GM23338 (cell line): ENCODE results near the gene R3HCC1L.

Experiments used
- CREB1 ChIP-seq: fragments of 250-450 bp; sonication (Bioruptor Pico); IDR thresholded peaks from 2 replicates; pipeline ENCODE4 v1.5.0; 2020; ENCODE audit warnings: low read depth, mild to moderate bottlenecking, moderate library complexity
- ETS1 ChIP-seq: IDR thresholded peaks from 2 replicates; pipeline ENCODE4 v1.6.1; 2016; ENCODE audit warnings: antibody characterized with exemption
- EZH2 ChIP-seq: fragments of 200-600 bp; sonication (generic); IDR thresholded peaks from one replicate; pipeline ENCODE4 v1.8.0; 2017; ENCODE audit warnings: antibody characterized with exemption, mild to moderate bottlenecking, low read depth; ENCODE audit not compliant: unreplicated experiment
- EZH2phosphoT487 ChIP-seq: fragments of 200-600 bp; sonication (generic); IDR thresholded peaks from one replicate; pipeline ENCODE4 v1.8.1; 2018; ENCODE audit warnings: antibody characterized with exemption; ENCODE audit not compliant: unreplicated experiment
- JUNB ChIP-seq: IDR thresholded peaks from one replicate; pipeline ENCODE4 v1.6.1; 2016; ENCODE audit warnings: antibody characterized with exemption; ENCODE audit not compliant: unreplicated experiment
- POLR2AphosphoS5 ChIP-seq: IDR thresholded peaks from 2 replicates; pipeline ENCODE4 v1.6.1; 2016; ENCODE audit warnings: antibody characterized with exemption, low read depth
- ZNF331 ChIP-seq: fragments of 250-450 bp; sonication (Bioruptor Pico); IDR thresholded peaks from 2 replicates; pipeline ENCODE4 v1.5.0; 2020; ENCODE audit warnings: low read depth, mild to moderate bottlenecking, moderate library complexity
- TF ChIP-seq, protein P1 (sequence below), 2 experiments: fragments of 200-600 bp in 1 of 2; sonication (generic) in 1 of 2; conservative IDR thresholded peaks; 2 replicates each; pipeline versions ENCODE4 v1.5.1 to v1.6.1; 2016 to 2017; ENCODE audit warnings: antibody characterized with exemption in 2 of 2, low read depth in 2 of 2, mild to moderate bottlenecking in 2 of 2, moderate library complexity in 1 of 2
- TF ChIP-seq, protein P2 (sequence below): IDR thresholded peaks from one replicate; pipeline ENCODE4 v1.6.1; 2018; ENCODE audit warnings: antibody characterized with exemption; ENCODE audit not compliant: unreplicated experiment

- TF ChIP-seq, protein P1, sequence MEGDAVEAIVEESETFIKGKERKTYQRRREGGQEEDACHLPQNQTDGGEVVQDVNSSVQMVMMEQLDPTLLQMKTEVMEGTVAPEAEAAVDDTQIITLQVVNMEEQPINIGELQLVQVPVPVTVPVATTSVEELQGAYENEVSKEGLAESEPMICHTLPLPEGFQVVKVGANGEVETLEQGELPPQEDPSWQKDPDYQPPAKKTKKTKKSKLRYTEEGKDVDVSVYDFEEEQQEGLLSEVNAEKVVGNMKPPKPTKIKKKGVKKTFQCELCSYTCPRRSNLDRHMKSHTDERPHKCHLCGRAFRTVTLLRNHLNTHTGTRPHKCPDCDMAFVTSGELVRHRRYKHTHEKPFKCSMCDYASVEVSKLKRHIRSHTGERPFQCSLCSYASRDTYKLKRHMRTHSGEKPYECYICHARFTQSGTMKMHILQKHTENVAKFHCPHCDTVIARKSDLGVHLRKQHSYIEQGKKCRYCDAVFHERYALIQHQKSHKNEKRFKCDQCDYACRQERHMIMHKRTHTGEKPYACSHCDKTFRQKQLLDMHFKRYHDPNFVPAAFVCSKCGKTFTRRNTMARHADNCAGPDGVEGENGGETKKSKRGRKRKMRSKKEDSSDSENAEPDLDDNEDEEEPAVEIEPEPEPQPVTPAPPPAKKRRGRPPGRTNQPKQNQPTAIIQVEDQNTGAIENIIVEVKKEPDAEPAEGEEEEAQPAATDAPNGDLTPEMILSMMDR (conservative IDR thresholded peaks at IDR 0.05; ENCODE audit: low read depth in 2 of 2): no peak
- no peak for TF ChIP-seq EZH2
- no peak for TF ChIP-seq CREB1 (CRISPR knock-in tag)
- TF ChIP-seq ETS1: no peak
- TF ChIP-seq, protein P2, sequence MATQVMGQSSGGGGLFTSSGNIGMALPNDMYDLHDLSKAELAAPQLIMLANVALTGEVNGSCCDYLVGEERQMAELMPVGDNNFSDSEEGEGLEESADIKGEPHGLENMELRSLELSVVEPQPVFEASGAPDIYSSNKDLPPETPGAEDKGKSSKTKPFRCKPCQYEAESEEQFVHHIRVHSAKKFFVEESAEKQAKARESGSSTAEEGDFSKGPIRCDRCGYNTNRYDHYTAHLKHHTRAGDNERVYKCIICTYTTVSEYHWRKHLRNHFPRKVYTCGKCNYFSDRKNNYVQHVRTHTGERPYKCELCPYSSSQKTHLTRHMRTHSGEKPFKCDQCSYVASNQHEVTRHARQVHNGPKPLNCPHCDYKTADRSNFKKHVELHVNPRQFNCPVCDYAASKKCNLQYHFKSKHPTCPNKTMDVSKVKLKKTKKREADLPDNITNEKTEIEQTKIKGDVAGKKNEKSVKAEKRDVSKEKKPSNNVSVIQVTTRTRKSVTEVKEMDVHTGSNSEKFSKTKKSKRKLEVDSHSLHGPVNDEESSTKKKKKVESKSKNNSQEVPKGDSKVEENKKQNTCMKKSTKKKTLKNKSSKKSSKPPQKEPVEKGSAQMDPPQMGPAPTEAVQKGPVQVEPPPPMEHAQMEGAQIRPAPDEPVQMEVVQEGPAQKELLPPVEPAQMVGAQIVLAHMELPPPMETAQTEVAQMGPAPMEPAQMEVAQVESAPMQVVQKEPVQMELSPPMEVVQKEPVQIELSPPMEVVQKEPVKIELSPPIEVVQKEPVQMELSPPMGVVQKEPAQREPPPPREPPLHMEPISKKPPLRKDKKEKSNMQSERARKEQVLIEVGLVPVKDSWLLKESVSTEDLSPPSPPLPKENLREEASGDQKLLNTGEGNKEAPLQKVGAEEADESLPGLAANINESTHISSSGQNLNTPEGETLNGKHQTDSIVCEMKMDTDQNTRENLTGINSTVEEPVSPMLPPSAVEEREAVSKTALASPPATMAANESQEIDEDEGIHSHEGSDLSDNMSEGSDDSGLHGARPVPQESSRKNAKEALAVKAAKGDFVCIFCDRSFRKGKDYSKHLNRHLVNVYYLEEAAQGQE: no peak
- no peak for TF ChIP-seq ZNF331 (CRISPR knock-in tag)
- no peak for TF ChIP-seq EZH2phosphoT487
- TF ChIP-seq POLR2AphosphoS5: no peak
- TF ChIP-seq JUNB: no peak
Observed at GRCh38 chr10:98272656-98273055, 138.2 kb downstream of the R3HCC1L start.
